ENCODE measurements around the gene PNMA8C.

The PNMA8C gene

GRCh38 chr19:46461537-46461936 lies 32.8 kb upstream of the PNMA8C start:
- TF ChIP-seq ZNF2 (tag by site-specific recombination; IDR thresholded peaks at IDR 0.05): no peak
- TF ChIP-seq ZSCAN23 (tag by site-specific recombination; IDR thresholded peaks at IDR 0.05): no peak
- TF ChIP-seq ZNF292 (tag by site-specific recombination; IDR thresholded peaks at IDR 0.05; ENCODE audit: borderline replicate concordance, low read depth): no peak
- TF ChIP-seq REST (tag by site-specific recombination; IDR thresholded peaks at IDR 0.05): no peak
- TF ChIP-seq ZNF521 (tag by site-specific recombination; IDR thresholded peaks at IDR 0.05): no peak
- no peak for TF ChIP-seq ZNF404 (tag by site-specific recombination; IDR thresholded peaks at IDR 0.05)
- TF ChIP-seq ZNF366 (tag by site-specific recombination; conservative IDR thresholded peaks at IDR 0.05): no peak
- no peak for TF ChIP-seq ZNF146 (tag by site-specific recombination; IDR thresholded peaks at IDR 0.05)
- no peak for TF ChIP-seq ZNF140 (tag by site-specific recombination; IDR thresholded peaks at IDR 0.05)
- TF ChIP-seq ZNF791 (tag by site-specific recombination; IDR thresholded peaks at IDR 0.05): no peak
- TF ChIP-seq ZBTB49 (tag by site-specific recombination; IDR thresholded peaks at IDR 0.05; ENCODE audit: low read depth): no peak
- TF ChIP-seq ZNF585B (tag by site-specific recombination; IDR thresholded peaks at IDR 0.05): no peak
- TF ChIP-seq OSR2 (tag by site-specific recombination; IDR thresholded peaks at IDR 0.05): no peak
- TF ChIP-seq ZBTB8A (tag by site-specific recombination; IDR thresholded peaks at IDR 0.05): no peak
- no peak for TF ChIP-seq ZSCAN30 (tag by site-specific recombination; IDR thresholded peaks at IDR 0.05)
- no peak for TF ChIP-seq PRDM4 (tag by site-specific recombination; IDR thresholded peaks at IDR 0.05)
- TF ChIP-seq ZBTB20 (tag by site-specific recombination; IDR thresholded peaks at IDR 0.05): no peak
- TF ChIP-seq ZBTB44 (tag by site-specific recombination; IDR thresholded peaks at IDR 0.05): no peak
- TF ChIP-seq ZSCAN16 (tag by site-specific recombination; IDR thresholded peaks at IDR 0.05): no peak
- H3K4me1 ChIP-seq (ENCODE audit: control insufficient read depth, insufficient read depth, low read length): no peaks in the 10 kb centered on the region
- H3K27ac ChIP-seq (ENCODE audit: extremely low read depth, low read depth, low read length): no peak overlapping the region
- ChIA-PET CTCF (interaction anchor here (0.6 to 0.7 kb wide), 2 partner anchors 44 to 61 kb away, joined by 3 to 4 read pairs; no protein-coding TSS in a partner anchor), POLR2A (no interaction called here)
- no peak overlapping the region for H3K4me3 ChIP-seq (ENCODE audit: low read depth, low read length)
- no peaks in the 10 kb centered on the region for H3K9me3 ChIP-seq (ENCODE audit: control insufficient read depth, insufficient read depth, low read depth, low read length)
- H3K36me3 ChIP-seq (ENCODE audit: control insufficient read depth in 2 of 2, insufficient read depth in 1 of 2, low read length in 2 of 2): peaks cover 0 to 5% of the 10 kb centered on the region in 2 experiments; a peak in 2 of 3 replicates

Data from HEK293 (cell line).